H9 (cell line): ENCODE data around the gene C14orf132. TPM values are rescaled to one million over a fixed set of nuclear protein-coding genes. Genes with fewer than 3 reads are reported as not detected.

Source experiments
- DNase-seq: peaks from one replicate; pipeline ENCODE4 v3.0.0-alpha.2; 2017
- H2AFZ ChIP-seq: one replicate; pipeline ENCODE4 v1.6.1; 2013; ENCODE audit warnings: mild to moderate bottlenecking, low read length, control low read depth, moderate library complexity
- H2AK5ac ChIP-seq: 2 replicates; pipeline ENCODE4 v1.6.1; 2013; ENCODE audit warnings: low read length, control low read depth, mixed read lengths; ENCODE audit not compliant: insufficient read length
- H2BK120ac ChIP-seq: one replicate; pipeline ENCODE4 v1.6.1; 2013; ENCODE audit warnings: low read depth, mild to moderate bottlenecking, low read length, control low read depth, inconsistent platforms; ENCODE audit not compliant: poor library complexity, severe bottlenecking
- H2BK12ac ChIP-seq: 2 replicates; pipeline ENCODE4 v1.6.1; 2013; ENCODE audit warnings: low read length, control low read depth, mixed read lengths, low read depth; ENCODE audit not compliant: insufficient read length
- H2BK15ac ChIP-seq: 2 replicates; pipeline ENCODE4 v1.6.1; 2013; ENCODE audit warnings: low read depth, low read length, control low read depth
- H2BK20ac ChIP-seq: one replicate; pipeline ENCODE4 v1.6.1; 2013; ENCODE audit warnings: low read depth, mild to moderate bottlenecking, low read length, control low read depth, inconsistent platforms; ENCODE audit not compliant: poor library complexity, severe bottlenecking
- H2BK5ac ChIP-seq: 2 replicates; pipeline ENCODE4 v1.6.1; 2013; ENCODE audit warnings: low read length, control low read depth, mixed read lengths; ENCODE audit not compliant: insufficient read length
- H3K14ac ChIP-seq: 2 replicates; pipeline ENCODE4 v1.6.1; 2013; ENCODE audit warnings: low read length, control low read depth; ENCODE audit not compliant: insufficient read depth
- H3K18ac ChIP-seq: 2 replicates; pipeline ENCODE4 v1.6.1; 2013; ENCODE audit warnings: low read depth, mild to moderate bottlenecking, mixed read lengths, low read length, control low read depth; ENCODE audit not compliant: insufficient read length
- H3K23ac ChIP-seq: 2 replicates; pipeline ENCODE4 v1.6.1; 2013; ENCODE audit warnings: low read length, control low read depth, mixed read lengths, low read depth; ENCODE audit not compliant: insufficient read length
- H3K23me2 ChIP-seq: 2 replicates; pipeline ENCODE4 v1.6.1; 2013; ENCODE audit warnings: low read depth, mild to moderate bottlenecking, mixed read lengths, low read length, control low read depth; ENCODE audit not compliant: insufficient read length, poor library complexity, severe bottlenecking
- H3K27ac ChIP-seq: 2 replicates; pipeline ENCODE4 v1.5.1; 2013; ENCODE audit warnings: low read length, control low read depth, mixed read lengths, low read depth; ENCODE audit not compliant: insufficient read length
- H3K27me3 ChIP-seq: 2 replicates; pipeline ENCODE4 v1.6.1; 2013; ENCODE audit warnings: low read length, control low read depth, inconsistent platforms; ENCODE audit not compliant: insufficient read depth
- H3K4ac ChIP-seq: 2 replicates; pipeline ENCODE4 v1.6.1; 2013; ENCODE audit warnings: low read depth, mild to moderate bottlenecking, control low read depth, inconsistent platforms, low read length, moderate library complexity
- H3K4me1 ChIP-seq: 2 replicates; pipeline ENCODE4 v1.6.1; 2013; ENCODE audit warnings: low read length, control low read depth, inconsistent platforms; ENCODE audit not compliant: insufficient read depth
- H3K4me2 ChIP-seq: 2 replicates; pipeline ENCODE4 v1.6.1; 2013; ENCODE audit warnings: low read length, control low read depth, mixed read lengths; ENCODE audit not compliant: insufficient read length, insufficient read depth
- H3K56ac ChIP-seq: 2 replicates; pipeline ENCODE4 v1.6.1; 2013; ENCODE audit warnings: low read depth, mild to moderate bottlenecking, mixed read lengths, low read length, control low read depth; ENCODE audit not compliant: insufficient read length
- H3K79me1 ChIP-seq: 2 replicates; pipeline ENCODE4 v1.6.1; 2013; ENCODE audit warnings: low read depth, mild to moderate bottlenecking, moderate library complexity, low read length, control low read depth, inconsistent platforms; ENCODE audit not compliant: insufficient read depth, poor library complexity, severe bottlenecking
- H3K79me2 ChIP-seq: 2 replicates; pipeline ENCODE4 v1.6.1; 2013; ENCODE audit warnings: low read length, control low read depth, inconsistent platforms; ENCODE audit not compliant: insufficient read depth
- H3K9ac ChIP-seq: 2 replicates; pipeline ENCODE4 v1.6.1; 2013; ENCODE audit warnings: low read length, control low read depth, mixed read lengths; ENCODE audit not compliant: insufficient read length; ENCODE audit errors: extremely low read depth
- H3K9me3 ChIP-seq: one replicate; pipeline ENCODE4 v1.6.1; 2013; ENCODE audit warnings: low read depth, low read length, inconsistent platforms; ENCODE audit not compliant: control insufficient read depth
- H3T11ph ChIP-seq: one replicate; pipeline ENCODE4 v1.6.1; 2013; ENCODE audit warnings: mild to moderate bottlenecking, low read length, control low read depth, inconsistent platforms
- H4K20me1 ChIP-seq: one replicate; pipeline ENCODE4 v1.6.1; 2013; ENCODE audit not compliant: control insufficient read depth, insufficient read length, insufficient read depth
- H4K5ac ChIP-seq: 2 replicates; pipeline ENCODE4 v1.6.1; 2013; ENCODE audit warnings: low read depth, mild to moderate bottlenecking, mixed read lengths, low read length, control low read depth; ENCODE audit not compliant: insufficient read length
- H4K8ac ChIP-seq: replicated peaks from 2 replicates; pipeline ENCODE4 v1.6.1; 2013; ENCODE audit warnings: low read length, control low read depth, mixed read lengths, low read depth; ENCODE audit not compliant: insufficient read length
- H4K91ac ChIP-seq: 2 replicates; pipeline ENCODE4 v1.6.1; 2013; ENCODE audit warnings: low read depth, mild to moderate bottlenecking, moderate library complexity, mixed read lengths, low read length, control low read depth; ENCODE audit not compliant: insufficient read length
- H3K27ac Mint-ChIP-seq, 3 experiments: 2 replicates in 2 of 3; 3 replicates in 1 of 3; pipeline ENCODE4 v1.8.0; 2020 to 2021; ENCODE audit warnings: mixed read lengths in 3 of 3, mild to moderate bottlenecking in 1 of 3, moderate library complexity in 1 of 3
- H3K27me3 Mint-ChIP-seq: 2 replicates; pipeline ENCODE4 v1.8.0; 2021; ENCODE audit warnings: low read depth, mild to moderate bottlenecking, moderate library complexity, mixed read lengths
- H3K36me3 Mint-ChIP-seq, 3 experiments: 2 replicates in 2 of 3; 3 replicates in 1 of 3; pipeline ENCODE4 v1.8.0; 2020 to 2021; ENCODE audit warnings: low read depth in 3 of 3, mixed read lengths in 3 of 3; ENCODE audit not compliant: insufficient read depth in 1 of 3
- H3K4me1 Mint-ChIP-seq, 2 experiments: 2 replicates each; pipeline ENCODE4 v1.8.0; 2020; ENCODE audit warnings: mixed read lengths in 2 of 2
- H3K4me3 Mint-ChIP-seq, 2 experiments: 2 replicates in 1 of 2; 3 replicates in 1 of 2; pipeline ENCODE4 v1.8.0; 2020 to 2021; ENCODE audit warnings: mild to moderate bottlenecking in 2 of 2, mixed read lengths in 2 of 2, moderate library complexity in 1 of 2
- H3K9me3 Mint-ChIP-seq, 2 experiments: 2 replicates in 1 of 2; 3 replicates in 1 of 2; pipeline ENCODE4 v1.8.0; 2020; ENCODE audit warnings: mild to moderate bottlenecking in 2 of 2, mixed read lengths in 2 of 2, moderate library complexity in 1 of 2
- CTCF ChIP-seq: fragments of 200-600 bp; sonication (generic); conservative IDR thresholded peaks from 3 replicates; pipeline ENCODE4 v1.8.0; 2021; ENCODE audit warnings: antibody characterized with exemption, mild to moderate bottlenecking
- WGBS: extraction: QIAGEN DNeasy Blood & Tissue Kit; methylation state at CpG from one replicate; pipeline ENCODE4 v1.1.7; 2013; ENCODE audit warnings: missing lambda C conversion rate, low lambda C conversion rate, mixed read lengths; ENCODE audit not compliant: insufficient read length; ENCODE audit errors: extremely low coverage; 5-methylcytosine and 5-hydroxymethylcytosine counted together
- total RNA-seq: library from RNA; stranded (reverse); gene quantifications from 2 replicates; pipeline ENCODE4 v1.2.1, GENCODE V29; 2021

C14orf132 gene
- total RNA-seq, 1 experiment from 2014 or later: 5.7 TPM

- Histone ChIP-seq H2BK20ac (no peak overlapping the region), H3K56ac (no peak overlapping the region), H2AK5ac (no peak overlapping the region), H3K79me1 (no peaks in the 10 kb centered on the region), H4K8ac (no peak overlapping the region), H3K4me2 (no peak overlapping the region), H3K27ac (no peak overlapping the region), H2BK15ac (no peak overlapping the region), H3K18ac (no peak overlapping the region), H3K4me1 (no peaks in the 10 kb centered on the region), H2BK5ac (no peak overlapping the region), H4K20me1 (no peaks in the 10 kb centered on the region), H3K27me3 (no peaks in the 10 kb centered on the region), H2BK12ac (no peak overlapping the region), H4K91ac (no peak overlapping the region), H3K9me3 (no peaks in the 10 kb centered on the region), H3K23ac (no peak overlapping the region), H3K4ac (no peak overlapping the region), H2AFZ (no peak overlapping the region), H3K79me2 (no peaks in the 10 kb centered on the region), H3K14ac (no peak overlapping the region), H3T11ph (no peak overlapping the region), H3K9ac (no peak overlapping the region), H4K5ac (no peak overlapping the region), H2BK120ac (no peak overlapping the region), H3K23me2 (no peaks in the 10 kb centered on the region)
- Mint-ChIP-seq H3K4me1 (no peaks in the 10 kb centered on the region; a peak in 1 of 4 replicates), H3K27me3 (peaks cover 19% of the 10 kb centered on the region), H3K9me3 (peaks cover 11 to 19% of the 10 kb centered on the region in 2 experiments), H3K27ac (no peak overlapping the region), H3K4me3 (no peak overlapping the region), H3K36me3 (peaks cover 0 to 4% (median 2%) of the 10 kb centered on the region in 3 experiments; a peak in 2 of 7 replicates)
- no CpG with 5 or more reads among the region's 2 CpGs for WGBS
- no peak for DNase-seq
- no peak for TF ChIP-seq CTCF
These were observed 80.8 kb downstream of the C14orf132 start for GRCh38 chr14:96119947-96120346.
